ENCODE results near the gene OPCML. TPM values are rescaled to one million over a fixed set of nuclear protein-coding genes. Genes with fewer than 3 reads are reported as not detected.

Gene OPCML
- total RNA-seq, 4 donors from 2014 or later = 0.33 TPM; not detected in 3

DNA sequence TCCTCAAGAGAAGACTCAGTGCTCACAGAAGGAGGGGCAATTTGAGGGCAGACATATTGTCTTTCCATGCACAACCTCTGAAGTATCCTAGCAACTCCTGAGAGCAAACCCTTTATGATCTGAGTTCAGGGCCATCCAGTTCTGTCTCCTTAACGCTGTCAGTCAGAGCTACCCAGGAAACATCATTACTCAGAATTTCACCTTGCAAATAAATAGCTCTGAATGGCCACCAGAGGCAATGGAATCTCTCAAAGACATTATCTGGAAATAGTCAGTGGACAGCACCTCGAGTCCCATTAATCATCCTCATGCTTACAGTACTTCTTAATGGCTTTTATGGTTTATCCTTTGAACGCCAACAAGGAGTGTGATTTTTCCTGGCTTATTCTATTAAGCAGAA lies 656.1 kb downstream of the OPCML start:
- no peaks in the 10 kb centered on the region for H3K36me3 ChIP-seq
- DNase-seq = no peak
- TF ChIP-seq, protein P1, sequence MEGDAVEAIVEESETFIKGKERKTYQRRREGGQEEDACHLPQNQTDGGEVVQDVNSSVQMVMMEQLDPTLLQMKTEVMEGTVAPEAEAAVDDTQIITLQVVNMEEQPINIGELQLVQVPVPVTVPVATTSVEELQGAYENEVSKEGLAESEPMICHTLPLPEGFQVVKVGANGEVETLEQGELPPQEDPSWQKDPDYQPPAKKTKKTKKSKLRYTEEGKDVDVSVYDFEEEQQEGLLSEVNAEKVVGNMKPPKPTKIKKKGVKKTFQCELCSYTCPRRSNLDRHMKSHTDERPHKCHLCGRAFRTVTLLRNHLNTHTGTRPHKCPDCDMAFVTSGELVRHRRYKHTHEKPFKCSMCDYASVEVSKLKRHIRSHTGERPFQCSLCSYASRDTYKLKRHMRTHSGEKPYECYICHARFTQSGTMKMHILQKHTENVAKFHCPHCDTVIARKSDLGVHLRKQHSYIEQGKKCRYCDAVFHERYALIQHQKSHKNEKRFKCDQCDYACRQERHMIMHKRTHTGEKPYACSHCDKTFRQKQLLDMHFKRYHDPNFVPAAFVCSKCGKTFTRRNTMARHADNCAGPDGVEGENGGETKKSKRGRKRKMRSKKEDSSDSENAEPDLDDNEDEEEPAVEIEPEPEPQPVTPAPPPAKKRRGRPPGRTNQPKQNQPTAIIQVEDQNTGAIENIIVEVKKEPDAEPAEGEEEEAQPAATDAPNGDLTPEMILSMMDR (IDR thresholded peaks at IDR 0.05) = no peak
- no peak for TF ChIP-seq POLR2A (IDR thresholded peaks at IDR 0.05)
- H3K27me3 ChIP-seq = no peaks in the 10 kb centered on the region
- no peak overlapping the region for H3K4me3 ChIP-seq (replicated peaks in 1 of 3)
- H3K9me3 ChIP-seq = no peaks in the 10 kb centered on the region
- no peak overlapping the region for H3K27ac ChIP-seq
- no peaks in the 10 kb centered on the region for H3K4me1 ChIP-seq
- WGBS, 2 donors = 81 to 84% methylated on average over 3 of the region's 3 CpGs
- intact Hi-C loops (cut with DNase I) = no loop called here

DNA sequence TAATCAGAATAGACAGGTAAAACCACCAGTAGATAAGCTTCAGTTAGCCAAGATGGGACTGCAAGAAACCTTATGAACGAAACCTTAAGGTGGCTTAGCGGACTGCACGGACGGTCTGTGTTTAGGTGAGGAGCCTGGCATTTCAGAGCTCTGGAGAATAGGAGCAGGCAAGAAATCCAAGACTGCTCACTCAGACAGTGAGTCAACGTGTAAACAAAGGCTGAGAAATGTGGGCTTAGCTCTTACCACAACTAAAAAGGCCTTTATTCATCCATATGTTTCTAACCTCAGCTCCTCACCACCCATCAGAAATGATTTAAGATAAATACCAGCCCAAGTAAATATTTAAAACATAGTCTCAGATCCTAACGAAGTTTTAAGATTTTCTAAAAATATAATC lies 657.7 kb downstream of the OPCML start:
- H3K36me3 ChIP-seq = no peaks in the 10 kb centered on the region
- H3K27ac ChIP-seq = no peak overlapping the region
- H3K4me1 ChIP-seq = no peaks in the 10 kb centered on the region
- intact Hi-C loops (cut with DNase I) = no loop called here
- TF ChIP-seq POLR2A (IDR thresholded peaks at IDR 0.05) = no peak
- TF ChIP-seq, protein P1 (IDR thresholded peaks at IDR 0.05) = no peak
- H3K27me3 ChIP-seq = no peaks in the 10 kb centered on the region
- DNase-seq = no peak
- H3K9me3 ChIP-seq = no peaks in the 10 kb centered on the region
- WGBS, 2 donors = 82 to 87% methylated on average over 6 of the region's 6 CpGs
- no peak overlapping the region for H3K4me3 ChIP-seq (replicated peaks in 1 of 3)

DNA sequence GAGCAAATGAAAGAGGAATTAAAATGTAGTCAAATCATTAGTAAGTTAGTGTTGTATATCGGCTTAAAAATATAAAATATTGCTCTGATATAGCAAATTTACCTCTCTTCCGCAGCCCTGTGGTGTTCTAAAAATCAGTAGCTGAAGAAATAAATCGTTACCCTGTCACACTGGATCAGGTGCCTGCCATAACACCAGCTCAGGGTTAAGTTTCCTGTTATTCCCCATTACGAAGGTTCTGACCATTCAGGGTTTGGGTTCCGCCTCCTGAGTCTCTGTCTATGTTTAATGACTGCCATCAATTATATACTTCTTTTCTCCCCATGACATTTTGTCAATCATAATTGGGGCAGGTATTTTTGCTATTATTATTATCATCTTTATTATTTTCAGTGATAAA lies 658.5 kb downstream of the OPCML start:
- Histone ChIP-seq H3K4me1 (no peaks in the 10 kb centered on the region), H3K27ac (no peak overlapping the region), H3K36me3 (no peaks in the 10 kb centered on the region), H3K27me3 (no peaks in the 10 kb centered on the region), H3K4me3 (replicated peaks in 1 of 3) (no peak overlapping the region), H3K9me3 (no peaks in the 10 kb centered on the region)
- intact Hi-C loops (cut with DNase I) = no loop called here
- no peak for TF ChIP-seq POLR2A (IDR thresholded peaks at IDR 0.05)
- TF ChIP-seq, protein P1 (IDR thresholded peaks at IDR 0.05) = no peak
- WGBS, 2 donors = 80 to 88% methylated on average over 5 of the region's 5 CpGs
- no peak for DNase-seq

DNA sequence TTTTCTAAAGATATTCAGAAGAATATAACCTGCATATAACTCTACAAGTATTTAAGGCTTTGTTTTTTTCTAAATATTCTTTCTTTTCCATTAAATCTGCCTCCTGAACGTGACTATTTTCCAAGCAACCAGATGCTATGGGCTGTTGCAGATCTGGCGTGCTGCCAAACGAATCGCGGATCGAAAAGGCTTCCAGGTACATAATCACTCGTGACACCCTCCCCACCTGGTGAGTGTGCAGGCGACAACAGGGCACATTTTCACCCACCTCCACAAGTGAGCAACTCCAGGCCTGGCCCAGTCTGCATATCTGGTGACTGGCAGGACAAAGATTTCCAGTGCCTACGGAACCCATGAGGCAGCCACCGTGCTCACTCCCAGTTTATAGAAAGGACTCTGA lies 660.1 kb downstream of the OPCML start:
- no peak for TF ChIP-seq POLR2A (IDR thresholded peaks at IDR 0.05)
- TF ChIP-seq, protein P1 (IDR thresholded peaks at IDR 0.05) = no peak
- DNase-seq = peak; percentile 8 to 11
- Histone ChIP-seq H3K27me3 (no peaks in the 10 kb centered on the region), H3K4me1 (no peaks in the 10 kb centered on the region), H3K36me3 (no peaks in the 10 kb centered on the region), H3K9me3 (no peaks in the 10 kb centered on the region), H3K4me3 (replicated peaks in 1 of 3) (no peak overlapping the region), H3K27ac (no peak overlapping the region)
- 68 to 81% methylated on average over 10 of the region's 10 CpGs for WGBS, 2 donors
- intact Hi-C loops (cut with DNase I) = no loop called here

DNA sequence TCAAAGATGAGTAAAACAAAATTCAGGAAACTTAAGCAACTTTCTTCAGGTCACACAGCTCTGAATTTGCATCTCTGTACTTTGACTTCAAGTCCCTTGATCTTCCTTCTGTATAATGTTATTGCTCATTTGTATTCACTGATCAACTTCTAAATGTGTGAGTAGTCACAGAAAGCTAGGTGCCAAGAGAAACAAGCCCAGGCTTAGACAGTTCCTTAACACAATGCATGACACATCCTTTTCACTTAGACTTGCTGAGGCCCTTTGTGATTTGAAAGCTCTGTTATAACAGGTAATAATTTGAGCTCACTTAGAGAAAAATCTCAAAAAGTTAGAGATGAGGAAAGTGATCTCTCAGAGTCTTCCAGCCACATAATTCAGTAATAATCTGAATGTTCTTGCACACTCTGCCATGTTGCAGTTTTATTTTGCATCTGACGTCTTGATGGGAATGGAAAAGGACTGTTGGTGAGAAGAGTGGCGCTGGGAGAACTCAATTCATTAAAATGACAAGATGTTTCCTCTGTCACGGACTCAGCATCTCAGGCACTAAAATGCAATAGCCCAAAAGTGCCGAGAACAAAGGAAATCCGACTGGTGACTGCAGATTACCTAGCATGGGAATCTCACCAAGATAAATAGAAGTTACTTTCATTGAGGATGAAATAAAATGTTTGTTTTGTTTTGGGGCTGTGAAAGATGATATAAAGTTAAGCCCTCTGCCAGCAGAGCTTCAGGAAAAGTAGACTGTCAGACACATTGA lies 665.3 kb downstream of the OPCML start:
- no peak for TF ChIP-seq POLR2A (IDR thresholded peaks at IDR 0.05)
- TF ChIP-seq, protein P1 (IDR thresholded peaks at IDR 0.05) = no peak
- no peak overlapping the region for H3K4me3 ChIP-seq (replicated peaks in 1 of 3)
- WGBS, 2 donors = 59 to 67% methylated on average over 5 of the region's 5 CpGs
- intact Hi-C loops (cut with DNase I) = no loop called here
- H3K27ac ChIP-seq = no peak overlapping the region
- no peaks in the 10 kb centered on the region for H3K4me1 ChIP-seq
- H3K36me3 ChIP-seq = no peaks in the 10 kb centered on the region
- no peaks in the 10 kb centered on the region for H3K9me3 ChIP-seq
- no peaks in the 10 kb centered on the region for H3K27me3 ChIP-seq
- no peak for DNase-seq
